ENCODE measurements around the gene PRICKLE4.

Gene PRICKLE4

DNA sequence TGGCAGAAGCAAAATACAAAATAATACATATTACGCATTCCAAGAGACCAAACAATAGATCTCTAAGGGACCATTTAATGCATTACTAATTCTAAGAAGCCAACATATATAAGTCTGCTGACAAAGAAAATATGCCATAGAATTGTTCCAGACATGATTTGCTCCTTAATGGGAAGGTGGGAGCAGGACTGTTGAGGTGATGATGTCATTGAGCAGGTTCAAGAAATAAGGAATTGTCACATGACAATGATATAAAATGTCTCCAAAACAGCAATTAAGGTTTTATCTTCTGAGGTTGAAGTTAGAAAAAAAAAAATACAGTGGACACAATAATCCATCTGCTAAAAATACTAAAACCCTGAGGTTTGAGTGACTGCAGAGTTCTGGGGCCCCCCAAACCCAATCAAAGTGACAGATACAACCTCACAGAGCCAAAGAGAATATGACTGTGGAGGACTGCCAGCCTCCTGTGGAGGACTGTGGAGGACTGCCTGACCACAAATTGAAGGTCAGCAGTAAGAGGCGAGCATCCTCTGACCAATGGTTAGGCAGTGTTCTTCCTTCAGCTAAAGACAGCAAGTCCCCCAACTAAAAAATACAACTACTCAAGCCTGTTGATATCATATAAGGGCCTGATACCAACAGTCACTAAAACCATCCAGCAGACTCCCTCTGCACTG lies 45.9 kb downstream of the PRICKLE4 start:
- in situ Hi-C loops (cut with MboI; ENCODE audit: low sequenced_read_pairs) = no loop called here

DNA sequence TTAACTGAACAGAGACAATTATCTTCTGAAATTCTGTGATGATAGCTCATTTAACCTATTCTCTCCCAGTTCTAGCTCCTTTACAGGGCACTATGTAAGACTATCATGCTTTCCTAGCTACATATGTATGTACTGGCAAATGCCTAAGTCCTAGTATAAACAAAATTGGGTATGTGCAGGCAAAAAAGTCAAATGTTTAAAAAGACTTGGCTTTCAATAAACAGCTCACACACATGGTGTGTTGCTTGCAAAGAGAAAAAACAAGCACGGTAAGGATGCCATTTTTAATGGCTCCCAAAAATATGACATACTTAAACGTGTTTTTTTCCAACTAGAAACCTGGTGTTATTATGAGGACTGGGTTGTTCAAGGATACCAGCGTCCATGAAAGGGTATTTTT lies 51.7 kb downstream of the PRICKLE4 start:
- in situ Hi-C loops (cut with MboI; ENCODE audit: low sequenced_read_pairs) = no loop called here

DNA sequence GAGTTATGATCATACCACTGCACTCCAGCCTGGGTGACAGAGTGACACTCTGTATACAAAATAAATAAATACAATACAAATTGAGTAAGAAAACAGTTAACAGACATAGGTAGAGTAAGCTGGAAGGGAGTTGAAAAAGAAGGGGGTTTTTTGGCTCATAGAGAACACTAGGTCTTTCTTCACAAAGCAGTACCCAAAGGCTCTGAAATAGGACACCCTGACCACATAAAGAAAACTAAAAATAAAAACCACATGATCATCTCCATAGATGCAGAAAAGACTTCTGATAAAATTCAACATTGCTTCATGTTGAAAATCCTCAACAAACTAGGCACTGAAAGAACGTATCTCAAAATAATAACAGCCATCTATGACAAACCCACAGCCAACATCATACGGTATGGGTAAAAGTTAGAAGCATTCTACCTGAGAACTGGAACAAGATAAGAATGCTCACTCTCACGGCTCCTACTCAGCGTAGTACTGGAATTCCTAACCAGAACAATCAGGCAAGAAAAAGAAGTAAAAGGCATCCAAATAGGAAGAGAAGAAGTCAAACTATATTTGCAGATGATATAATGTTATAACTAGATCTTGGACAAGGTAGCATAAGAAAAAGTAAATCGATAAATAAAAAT lies 55.6 kb downstream of the PRICKLE4 start:
- in situ Hi-C loops (cut with MboI; ENCODE audit: low sequenced_read_pairs) = no loop called here

DNA sequence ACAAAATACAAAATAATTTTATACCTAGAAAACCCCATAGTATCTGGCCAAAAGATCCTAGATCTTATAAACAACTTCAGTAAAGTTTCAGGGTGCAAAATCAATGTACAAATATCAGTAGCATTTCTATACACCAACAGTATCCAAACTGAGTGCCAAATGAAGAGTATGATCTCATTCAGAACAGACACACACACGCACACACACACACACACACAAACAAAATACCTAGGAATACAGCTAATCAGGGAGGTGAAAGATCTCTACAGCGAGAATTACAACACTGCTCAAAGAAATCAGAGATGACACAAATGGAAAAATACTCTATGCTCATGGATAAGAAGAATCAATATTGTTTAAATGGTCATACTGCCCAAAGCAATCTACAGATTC lies 56.1 kb downstream of the PRICKLE4 start:
- in situ Hi-C loops (cut with MboI; ENCODE audit: low sequenced_read_pairs) = no loop called here
